ENCODE data around the gene ASH1L. TPM values are rescaled to one million over a fixed set of nuclear protein-coding genes. Genes with fewer than 3 reads are reported as not detected.

ASH1L gene
- total and polyA plus RNA-seq, 7 experiments from 2014 or later = 20.1 to 109 (median 87.0) TPM

- ChIA-PET POLR2A (interaction anchor here (0.6 to 3.9 kb wide), 9 partner anchors 14 to 1324 kb away, joined by 3 to 18 read pairs (median 4); partner anchors contain the start of genes CLK2, FDPS and SCAMP3), CTCF (interaction anchor here (0.6 to 9.4 kb wide), 10 partner anchors 9 to 543 kb away, joined by 3 to 105 read pairs (median 4); partner anchors contain the start of gene FDPS)
- no peaks in the 10 kb centered on the region for H3K9me3 ChIP-seq (ENCODE audit: control insufficient read depth in 2 of 3, low read length in 3 of 3)
- Mint-ChIP-seq H3K4me3 (peak overlapping the region; percentile 74 to 91 (median 76)), H3K27ac (peak overlapping the region in 3 of 9 donors; percentile 17 to 56 (median 51)), H3K9me3 (no peaks in the 10 kb centered on the region), H3K27me3 (no peaks in the 10 kb centered on the region), H3K36me3 (peaks cover 0 to 12% (median 0%) of the 10 kb centered on the region in 5 donors), H3K4me1 (peaks cover 24 to 41% (median 31%) of the 10 kb centered on the region in 7 donors)
- no peak overlapping the region for H3K4me3 ChIP-seq (ENCODE audit: low read length)
- no peaks in the 10 kb centered on the region for H3K27me3 ChIP-seq (ENCODE audit: control insufficient read depth in 2 of 2, insufficient read depth in 2 of 2, low read length in 2 of 2)
- peaks cover 0 to 12% of the 10 kb centered on the region in 2 donors for H3K4me1 ChIP-seq (ENCODE audit: control insufficient read depth in 2 of 2, insufficient read depth in 2 of 2, low read length in 2 of 2)
- H3K27ac ChIP-seq (ENCODE audit: low read depth, low read length) = no peak overlapping the region
- DNase-seq (no peak), ATAC-seq (no peak)
- intact Hi-C loops (cut with micrococcal nuclease) = loop anchor here (2.0 to 10.0 kb wide), 10 partner anchors 130 to 1017 kb away; partner anchors contain the start of genes RIT1 (in 2 of the 2), ASH1L (in 1 of the 2), CCT3 (in 1 of the 2) and CKS1B (in 1 of the 2)
- peaks cover 0 to 4% (median 0%) of the 10 kb centered on the region in 3 experiments for H3K36me3 ChIP-seq (ENCODE audit: control insufficient read depth in 2 of 3, insufficient read depth in 3 of 3, low read length in 3 of 3)
Measured at GRCh38 chr1:155321639-155322503, 240.7 kb downstream of the ASH1L start.

- Histone ChIP-seq H3K4me1 (ENCODE audit: control insufficient read depth in 2 of 2, insufficient read depth in 2 of 2, low read length in 2 of 2) (peaks cover 0 to 12% of the 10 kb centered on the region in 2 donors), H3K27ac (ENCODE audit: low read depth, low read length) (no peak within 1 kb of the TSS), H3K9me3 (ENCODE audit: control insufficient read depth in 2 of 3, low read length in 3 of 3) (no peaks in the 10 kb centered on the region), H3K27me3 (ENCODE audit: control insufficient read depth in 2 of 2, insufficient read depth in 2 of 2, low read length in 2 of 2) (no peaks in the 10 kb centered on the region), H3K36me3 (ENCODE audit: control insufficient read depth in 2 of 3, insufficient read depth in 3 of 3, low read length in 3 of 3) (peaks cover 0 to 4% (median 0%) of the 10 kb centered on the region in 3 experiments), H3K4me3 (ENCODE audit: low read length) (peak within 1 kb of the TSS; percentile 51)
- Mint-ChIP-seq H3K9me3 (no peaks in the 10 kb centered on the region), H3K27me3 (no peaks in the 10 kb centered on the region), H3K27ac (peak within 1 kb of the TSS in 8 of 9 donors; percentile 14 to 62 (median 52)), H3K36me3 (peaks cover 0 to 12% (median 0%) of the 10 kb centered on the region in 5 donors), H3K4me3 (peak within 1 kb of the TSS; percentile 74 to 91 (median 80)), H3K4me1 (peaks cover 21 to 40% (median 27%) of the 10 kb centered on the region in 7 donors)
- ChIA-PET CTCF (interaction anchor here (1.0 to 9.4 kb wide), 6 partner anchors 8 to 71 kb away, joined by 3 to 105 read pairs (median 4); partner anchors contain the start of gene FDPS), POLR2A (interaction anchor here (0.5 to 1.2 kb wide), 8 partner anchors 13 to 122 kb away, joined by 3 to 4 read pairs (median 3); partner anchors contain the start of genes FDPS and SCAMP3)
- DNase-seq = peak; percentile 54 to 80 (median 72)
- intact Hi-C loops (cut with micrococcal nuclease) = loop anchor here (5.0 to 10.0 kb wide), 9 partner anchors 129 to 731 kb away; partner anchors contain the start of genes RIT1 (in 2 of the 2), ASH1L (in 1 of the 2), CKS1B (in 1 of the 2) and KRTCAP2 (in 1 of the 2)
- peak; percentile 54 for ATAC-seq
Measured at GRCh38 chr1:155320661-155321617, 241.7 kb downstream of the ASH1L start, which contains the start of gene RUSC1. Gene RUSC1, plus strand, starts transcription at chr1:155320894. Its CDS starts 880 bp downstream, at chr1:155321774.

- H3K4me3 ChIP-seq (ENCODE audit: low read length) = peak overlapping the region; percentile 51
Measured at GRCh38 chr1:155320252-155320651, 242.4 kb downstream of the ASH1L start.

GRCh38 chr1:155319536-155319935 is 243.1 kb downstream of the ASH1L start:
- DNase-seq (no peak), ATAC-seq (no peak)
- ChIA-PET POLR2A (interaction anchor here (0.9 to 1.2 kb wide), 3 partner anchors 13 to 48 kb away, joined by 3 to 4 read pairs (median 3); no protein-coding TSS in a partner anchor), CTCF (interaction anchor here (9.4 kb wide), 1 partner anchor 70 kb away, joined by 105 read pairs; no protein-coding TSS in a partner anchor)
- Mint-ChIP-seq H3K36me3 (peaks cover 0 to 14% (median 0%) of the 10 kb centered on the region in 5 donors), H3K4me1 (peaks cover 18 to 39% (median 23%) of the 10 kb centered on the region in 7 donors), H3K27me3 (no peaks in the 10 kb centered on the region), H3K27ac (peak overlapping the region in 2 of 9 donors; percentile 14 to 61), H3K4me3 (peak overlapping the region in 6 of 10 donors; percentile 25 to 86 (median 78)), H3K9me3 (no peaks in the 10 kb centered on the region)
- peaks cover 0 to 12% of the 10 kb centered on the region in 2 donors for H3K4me1 ChIP-seq (ENCODE audit: control insufficient read depth in 2 of 2, insufficient read depth in 2 of 2, low read length in 2 of 2)
- intact Hi-C loops (cut with micrococcal nuclease) = no loop called here
- no peak overlapping the region for H3K27ac ChIP-seq (ENCODE audit: low read depth, low read length)
- H3K27me3 ChIP-seq (ENCODE audit: control insufficient read depth in 2 of 2, insufficient read depth in 2 of 2, low read length in 2 of 2) = no peaks in the 10 kb centered on the region
- peaks cover 0 to 10% (median 0%) of the 10 kb centered on the region in 3 experiments for H3K36me3 ChIP-seq (ENCODE audit: control insufficient read depth in 2 of 3, insufficient read depth in 3 of 3, low read length in 3 of 3)
- no peak overlapping the region for H3K4me3 ChIP-seq (ENCODE audit: low read length)
- H3K9me3 ChIP-seq (ENCODE audit: control insufficient read depth in 2 of 3, low read length in 3 of 3) = no peaks in the 10 kb centered on the region

More at GRCh38 chr1:155320252-155320651, 242.4 kb downstream of the ASH1L start:
- CTCF ChIA-PET = interaction anchor here (1.0 to 9.4 kb wide), 4 partner anchors 8 to 70 kb away, joined by 3 to 105 read pairs (median 7); partner anchors contain the start of gene FDPS
- H3K4me1 Mint-ChIP-seq = peaks cover 18 to 39% (median 23%) of the 10 kb centered on the region in 7 donors
- peak overlapping the region in 8 of 9 donors; percentile 13 to 62 (median 46) for H3K27ac Mint-ChIP-seq
- H3K4me3 Mint-ChIP-seq = peak overlapping the region; percentile 68 to 91 (median 80)
- Histone ChIP-seq H3K9me3 (ENCODE audit: control insufficient read depth in 2 of 3, low read length in 3 of 3) (no peaks in the 10 kb centered on the region), H3K27ac (ENCODE audit: low read depth, low read length) (no peak overlapping the region), H3K36me3 (ENCODE audit: control insufficient read depth in 2 of 3, insufficient read depth in 3 of 3, low read length in 3 of 3) (peaks cover 0 to 4% (median 0%) of the 10 kb centered on the region in 3 experiments), H3K27me3 (ENCODE audit: control insufficient read depth in 2 of 2, insufficient read depth in 2 of 2, low read length in 2 of 2) (no peaks in the 10 kb centered on the region), H3K4me1 (ENCODE audit: control insufficient read depth in 2 of 2, insufficient read depth in 2 of 2, low read length in 2 of 2) (peaks cover 0 to 12% of the 10 kb centered on the region in 2 donors)
- intact Hi-C loops (cut with micrococcal nuclease) = loop anchor here (5.0 to 10.0 kb wide), 9 partner anchors 128 to 732 kb away; partner anchors contain the start of genes RIT1 (in 2 of the 2), ASH1L (in 1 of the 2), CKS1B (in 1 of the 2) and KRTCAP2 (in 1 of the 2)
- no peaks in the 10 kb centered on the region for H3K27me3 Mint-ChIP-seq
- no peaks in the 10 kb centered on the region for H3K9me3 Mint-ChIP-seq
- peaks cover 0 to 12% (median 0%) of the 10 kb centered on the region in 5 donors for H3K36me3 Mint-ChIP-seq
- POLR2A ChIA-PET = interaction anchor here (0.5 to 1.2 kb wide), 7 partner anchors 42 to 123 kb away, joined by 3 to 4 read pairs (median 3); partner anchors contain the start of gene SCAMP3
- no peak for DNase-seq
- no peak for ATAC-seq

- H3K4me1 Mint-ChIP-seq = peaks cover 18 to 44% (median 23%) of the 10 kb centered on the region in 7 donors
- Histone ChIP-seq H3K4me1 (ENCODE audit: control insufficient read depth in 2 of 2, insufficient read depth in 2 of 2, low read length in 2 of 2) (peaks cover 0 to 12% of the 10 kb centered on the region in 2 donors), H3K27me3 (ENCODE audit: control insufficient read depth in 2 of 2, insufficient read depth in 2 of 2, low read length in 2 of 2) (no peaks in the 10 kb centered on the region), H3K36me3 (ENCODE audit: control insufficient read depth in 2 of 3, insufficient read depth in 3 of 3, low read length in 3 of 3) (peaks cover 0 to 13% (median 4%) of the 10 kb centered on the region in 3 experiments), H3K27ac (ENCODE audit: low read depth, low read length) (no peak overlapping the region), H3K9me3 (ENCODE audit: control insufficient read depth in 2 of 3, low read length in 3 of 3) (no peaks in the 10 kb centered on the region), H3K4me3 (ENCODE audit: low read length) (no peak overlapping the region)
- H3K9me3 Mint-ChIP-seq = no peaks in the 10 kb centered on the region
- CTCF ChIA-PET = interaction anchor here (0.7 to 9.4 kb wide), 3 partner anchors 9 to 68 kb away, joined by 3 to 105 read pairs (median 4); no protein-coding TSS in a partner anchor
- ATAC-seq (no peak), DNase-seq (no peak)
- POLR2A ChIA-PET = no interaction called here
- H3K4me3 Mint-ChIP-seq = no peak overlapping the region
- no peaks in the 10 kb centered on the region for H3K27me3 Mint-ChIP-seq
- intact Hi-C loops (cut with micrococcal nuclease) = no loop called here
- H3K36me3 Mint-ChIP-seq = peaks cover 0 to 20% (median 6%) of the 10 kb centered on the region in 5 donors
- peak overlapping the region in 1 of 9 donors; percentile 19 for H3K27ac Mint-ChIP-seq
Measured at GRCh38 chr1:155318082-155318481, 244.5 kb downstream of the ASH1L start.
